Measurements from ENCODE around the gene GNG3. TPM values are rescaled to one million over a fixed set of nuclear protein-coding genes. Genes with fewer than 3 reads are reported as not detected.
"Not testable (repeated sequence)": the region's sequence is repeated elsewhere in the genome, so short reads cannot be mapped to it uniquely, and the experiment has no call there.

GNG3 gene
- total and polyA plus RNA-seq, 3 experiments from 2014 or later: 0.36 TPM; not detected in 2

GRCh38 chr11:62689421-62690183 is 17.9 kb upstream of the GNG3 start, which contains the start of gene LRRN4CL:
LRRN4CL (minus strand) TSS chr11:62689530; CDS start chr11:62688508, 1,022 bp downstream.
- peaks cover 1 to 3% (median 2%) of the 10 kb centered on the region in 3 donors for H3K4me1 Mint-ChIP-seq
- POLR2A ChIA-PET: interaction anchor here (0.5 to 1.2 kb wide), 3 partner anchors 15 to 98 kb away, joined by 3 to 4 read pairs (median 3); no protein-coding TSS in a partner anchor

GRCh38 chr11:62693624-62694023 is 13.9 kb upstream of the GNG3 start:
- H3K27me3 ChIP-seq (ENCODE audit: insufficient read depth, low read length, poor library complexity, severe bottlenecking); H3K36me3 ChIP-seq (ENCODE audit: insufficient read depth, low read length); H3K27ac Mint-ChIP-seq; H3K4me1 Mint-ChIP-seq; DNase-seq; H3K4me3 ChIP-seq (ENCODE audit: low read length); H3K27ac ChIP-seq (ENCODE audit: low read depth, low read length); H3K9me3 ChIP-seq (ENCODE audit: low read length); H3K4me3 Mint-ChIP-seq; H3K27me3 Mint-ChIP-seq; H3K9me3 Mint-ChIP-seq; H3K4me1 ChIP-seq (ENCODE audit: insufficient read depth, low read length): not testable (repeated sequence)
- ChIA-PET POLR2A (interaction anchor here (0.5 to 0.6 kb wide), 3 partner anchors 10 to 352 kb away, joined by 3 to 6 read pairs (median 3); no protein-coding TSS in a partner anchor), CTCF (interaction anchor here (0.7 to 5.5 kb wide), 16 partner anchors 11 to 300 kb away, joined by 3 to 46 read pairs (median 4); partner anchors contain the start of genes B3GAT3, BSCL2, C11orf98 and CSKMT)
- peaks cover under 1 to 37% (median 8%) of the 10 kb centered on the region in 3 donors for H3K36me3 Mint-ChIP-seq

More at GRCh38 chr11:62689421-62690183, 17.9 kb upstream of the GNG3 start, which contains the start of gene LRRN4CL:
- Histone ChIP-seq H3K27me3 (ENCODE audit: insufficient read depth, low read length, poor library complexity, severe bottlenecking) (no peaks in the 10 kb centered on the region), H3K9me3 (ENCODE audit: low read length) (no peaks in the 10 kb centered on the region), H3K27ac (ENCODE audit: low read depth, low read length) (no peak within 1 kb of the TSS), H3K4me1 (ENCODE audit: insufficient read depth, low read length) (peaks cover 3% of the 10 kb centered on the region), H3K4me3 (ENCODE audit: low read length) (no peak within 1 kb of the TSS), H3K36me3 (ENCODE audit: insufficient read depth, low read length) (no peaks in the 10 kb centered on the region)
- Mint-ChIP-seq H3K9me3 (no peaks in the 10 kb centered on the region), H3K27ac (no peak within 1 kb of the TSS), H3K27me3 (peaks cover 6 to 9% of the 10 kb centered on the region in 2 donors), H3K4me3 (no peak within 1 kb of the TSS), H3K36me3 (peaks cover 3 to 31% (median 6%) of the 10 kb centered on the region in 3 donors)
- DNase-seq: no peak
- CTCF ChIA-PET: interaction anchor here (1.1 to 2.3 kb wide), 6 partner anchors 9 to 265 kb away, joined by 3 to 8 read pairs (median 4); partner anchors contain the start of gene TUT1

- peaks cover 0 to 2% of the 10 kb centered on the region in 2 donors for H3K27me3 Mint-ChIP-seq
- no peaks in the 10 kb centered on the region for H3K9me3 Mint-ChIP-seq
- H3K36me3 Mint-ChIP-seq: peaks cover 0 to 34% (median 8%) of the 10 kb centered on the region in 3 donors
- no peaks in the 10 kb centered on the region for H3K27me3 ChIP-seq (ENCODE audit: insufficient read depth, low read length, poor library complexity, severe bottlenecking)
- H3K9me3 ChIP-seq (ENCODE audit: low read length): no peaks in the 10 kb centered on the region
- POLR2A ChIA-PET: no interaction called here
- H3K27ac ChIP-seq (ENCODE audit: low read depth, low read length): no peak overlapping the region
- CTCF ChIA-PET: interaction anchor here (0.7 to 5.5 kb wide), 23 partner anchors 11 to 301 kb away, joined by 3 to 46 read pairs (median 4); partner anchors contain the start of genes B3GAT3, BSCL2, C11orf98 and CSKMT
- H3K4me1 ChIP-seq (ENCODE audit: insufficient read depth, low read length): peaks cover 7% of the 10 kb centered on the region
- no peak overlapping the region for H3K4me3 ChIP-seq (ENCODE audit: low read length)
- no peaks in the 10 kb centered on the region for H3K36me3 ChIP-seq (ENCODE audit: insufficient read depth, low read length)
- peak overlapping the region in 5 of 8 donors; percentile 5 to 81 (median 48) for H3K27ac Mint-ChIP-seq
- DNase-seq: peak; percentile 68 to 84 (median 72)
- no peak overlapping the region for H3K4me3 Mint-ChIP-seq
- H3K4me1 Mint-ChIP-seq: peaks cover 5 to 8% (median 6%) of the 10 kb centered on the region in 3 donors
These were observed 12.9 kb upstream of the GNG3 start for GRCh38 chr11:62694455-62695167.

- ChIA-PET CTCF (interaction anchor here (1.3 to 3.0 kb wide), 3 partner anchors 23 to 277 kb away, joined by 4 to 11 read pairs (median 5); partner anchors contain the start of genes TUT1 and UBXN1), POLR2A (interaction anchor here (0.5 to 1.0 kb wide), 2 partner anchors 49 to 84 kb away, joined by 5 read pairs; no protein-coding TSS in a partner anchor)
- Histone ChIP-seq H3K27me3 (ENCODE audit: insufficient read depth, low read length, poor library complexity, severe bottlenecking) (no peaks in the 10 kb centered on the region), H3K36me3 (ENCODE audit: insufficient read depth, low read length) (no peaks in the 10 kb centered on the region), H3K4me3 (ENCODE audit: low read length) (no peak overlapping the region), H3K27ac (ENCODE audit: low read depth, low read length) (no peak overlapping the region), H3K9me3 (ENCODE audit: low read length) (no peaks in the 10 kb centered on the region), H3K4me1 (ENCODE audit: insufficient read depth, low read length) (peaks cover 18% of the 10 kb centered on the region)
- H3K27me3 Mint-ChIP-seq: no peaks in the 10 kb centered on the region
- H3K4me1 Mint-ChIP-seq: peaks cover 11 to 21% (median 20%) of the 10 kb centered on the region in 3 donors
- H3K4me3 Mint-ChIP-seq: no peak overlapping the region
- peaks cover 3 to 16% (median 4%) of the 10 kb centered on the region in 3 donors for H3K36me3 Mint-ChIP-seq
- DNase-seq: no peak
- H3K9me3 Mint-ChIP-seq: no peaks in the 10 kb centered on the region
- peak overlapping the region in 1 of 8 donors; percentile 1 for H3K27ac Mint-ChIP-seq
These were observed 5.2 kb upstream of the GNG3 start for GRCh38 chr11:62702246-62702645.

GRCh38 chr11:62703921-62704320 is 3.6 kb upstream of the GNG3 start:
- H3K36me3 ChIP-seq (ENCODE audit: insufficient read depth, low read length); H3K4me3 ChIP-seq (ENCODE audit: low read length); H3K9me3 ChIP-seq (ENCODE audit: low read length); DNase-seq; H3K27me3 Mint-ChIP-seq; H3K27me3 ChIP-seq (ENCODE audit: insufficient read depth, low read length, poor library complexity, severe bottlenecking); H3K9me3 Mint-ChIP-seq; H3K27ac ChIP-seq (ENCODE audit: low read depth, low read length): not testable (repeated sequence)
- peak overlapping the region in 2 of 8 donors; percentile 27 to 74 for H3K27ac Mint-ChIP-seq
- peaks cover 23 to 36% (median 31%) of the 10 kb centered on the region in 3 donors for H3K4me1 Mint-ChIP-seq
- peak overlapping the region in 1 of 7 donors; percentile 52 for H3K4me3 Mint-ChIP-seq
- CTCF ChIA-PET: interaction anchor here (0.7 to 5.3 kb wide), 3 partner anchors 9 to 51 kb away, joined by 3 to 33 read pairs (median 3); no protein-coding TSS in a partner anchor
- peaks cover 3 to 15% (median 4%) of the 10 kb centered on the region in 3 donors for H3K36me3 Mint-ChIP-seq
- H3K4me1 ChIP-seq (ENCODE audit: insufficient read depth, low read length): peaks cover 35% of the 10 kb centered on the region
- POLR2A ChIA-PET: interaction anchor here (0.6 to 1.3 kb wide), 3 partner anchors 14 to 1262 kb away, joined by 3 to 8 read pairs (median 3); partner anchors contain the start of genes HNRNPUL2 and LRRN4CL

GRCh38 chr11:62705413-62705812 is 2.1 kb upstream of the GNG3 start:
- Histone ChIP-seq H3K4me3 (ENCODE audit: low read length) (peak overlapping the region; percentile 88), H3K9me3 (ENCODE audit: low read length) (no peaks in the 10 kb centered on the region), H3K27ac (ENCODE audit: low read depth, low read length) (peak overlapping the region; percentile 95), H3K36me3 (ENCODE audit: insufficient read depth, low read length) (no peaks in the 10 kb centered on the region), H3K4me1 (ENCODE audit: insufficient read depth, low read length) (peaks cover 45% of the 10 kb centered on the region), H3K27me3 (ENCODE audit: insufficient read depth, low read length, poor library complexity, severe bottlenecking) (no peaks in the 10 kb centered on the region)
- ChIA-PET CTCF (interaction anchor here (0.8 to 5.3 kb wide), 7 partner anchors 11 to 280 kb away, joined by 3 to 33 read pairs (median 3); partner anchors contain the start of genes C11orf98, CSKMT, LRRN4CL and ZBTB3), POLR2A (interaction anchor here (0.8 to 2.1 kb wide), 10 partner anchors 21 to 150 kb away, joined by 3 to 17 read pairs (median 4); partner anchors contain the start of genes HNRNPUL2, LBHD1, UQCC3 and ZBTB3)
- Mint-ChIP-seq H3K27ac (peak overlapping the region; percentile 92 to 99 (median 94)), H3K36me3 (peaks cover 3 to 25% (median 4%) of the 10 kb centered on the region in 3 donors), H3K9me3 (no peaks in the 10 kb centered on the region), H3K27me3 (no peaks in the 10 kb centered on the region), H3K4me1 (peaks cover 36 to 49% (median 41%) of the 10 kb centered on the region in 3 donors), H3K4me3 (peak overlapping the region; percentile 86 to 95 (median 89))
- no peak for DNase-seq

All from CD8-positive, alpha-beta memory T cell (primary cell).